ENCODE measurements around the gene EIF2D.

GRCh38 chr1:206583707-206584648 lies 28.3 kb downstream of the EIF2D start:
- TF ChIP-seq CTCF (IDR thresholded peaks at IDR 0.05) (peak; percentile 80 to 92 (median 89)), POLR2A (IDR thresholded peaks at IDR 0.05) (no peak)

Measured in body of pancreas (tissue), 4 donors.